Calu3 (cell line): ENCODE results near the gene MBP. TPM values are rescaled to one million over a fixed set of nuclear protein-coding genes. Genes with fewer than 3 reads are reported as not detected.

Experiments
- BruUV-seq: library from RNA; stranded (reverse); fragments of 400-500 nt; replicated peaks from 2 replicates; lab custom pipeline; 2021; lab: Mats Ljungman, UMichigan
- CTCF ChIA-PET: fragments of 300-600 bp; sonication (Branson Sonifier 250); formaldehyde crosslinking; loops from one replicate; lab custom pipeline; 2022; ENCODE audit warnings: antibody characterized with exemption; lab: Charles Lee
- DNase-seq: peaks from one replicate; pipeline ENCODE4 v3.0.0; 2022
- H3K27ac Mint-ChIP-seq: one replicate; pipeline ENCODE4 v1.8.0; 2022; ENCODE audit warnings: mixed read lengths; ENCODE audit not compliant: unreplicated experiment
- H3K27me3 Mint-ChIP-seq: one replicate; pipeline ENCODE4 v1.8.0; 2022; ENCODE audit warnings: mixed read lengths; ENCODE audit not compliant: unreplicated experiment
- H3K36me3 Mint-ChIP-seq: one replicate; pipeline ENCODE4 v1.8.0; 2022; ENCODE audit warnings: mild to moderate bottlenecking, moderate library complexity, mixed read lengths; ENCODE audit not compliant: insufficient read depth, unreplicated experiment
- H3K4me1 Mint-ChIP-seq: one replicate; pipeline ENCODE4 v1.8.0; 2022; ENCODE audit warnings: mild to moderate bottlenecking, low read depth, mixed read lengths; ENCODE audit not compliant: unreplicated experiment
- H3K4me3 Mint-ChIP-seq: one replicate; pipeline ENCODE4 v1.8.0; 2022; ENCODE audit warnings: mild to moderate bottlenecking, low read depth, moderate library complexity, mixed read lengths; ENCODE audit not compliant: unreplicated experiment
- H3K9me3 Mint-ChIP-seq: one replicate; pipeline ENCODE4 v1.8.0; 2022; ENCODE audit warnings: low read depth, mixed read lengths; ENCODE audit not compliant: unreplicated experiment
- CTCF ChIP-seq: fragments of 200-600 bp; IDR thresholded peaks from one replicate; pipeline ENCODE4 v1.8.0; 2022; ENCODE audit warnings: antibody characterized with exemption; ENCODE audit not compliant: unreplicated experiment
- intact Hi-C: fragments of 100-400 bp; cut with micrococcal nuclease; formaldehyde crosslinking; loops from one replicate; pipeline ENCODE4 v1.10.0; 2022; ENCODE audit not compliant: unreplicated experiment
- total RNA-seq: library from RNA; stranded (reverse); gene quantifications from 2 replicates; pipeline ENCODE4 v1.2.3, GENCODE V29; 2022

The MBP gene
- total RNA-seq, 1 experiment from 2014 or later, result 221 TPM

DNA sequence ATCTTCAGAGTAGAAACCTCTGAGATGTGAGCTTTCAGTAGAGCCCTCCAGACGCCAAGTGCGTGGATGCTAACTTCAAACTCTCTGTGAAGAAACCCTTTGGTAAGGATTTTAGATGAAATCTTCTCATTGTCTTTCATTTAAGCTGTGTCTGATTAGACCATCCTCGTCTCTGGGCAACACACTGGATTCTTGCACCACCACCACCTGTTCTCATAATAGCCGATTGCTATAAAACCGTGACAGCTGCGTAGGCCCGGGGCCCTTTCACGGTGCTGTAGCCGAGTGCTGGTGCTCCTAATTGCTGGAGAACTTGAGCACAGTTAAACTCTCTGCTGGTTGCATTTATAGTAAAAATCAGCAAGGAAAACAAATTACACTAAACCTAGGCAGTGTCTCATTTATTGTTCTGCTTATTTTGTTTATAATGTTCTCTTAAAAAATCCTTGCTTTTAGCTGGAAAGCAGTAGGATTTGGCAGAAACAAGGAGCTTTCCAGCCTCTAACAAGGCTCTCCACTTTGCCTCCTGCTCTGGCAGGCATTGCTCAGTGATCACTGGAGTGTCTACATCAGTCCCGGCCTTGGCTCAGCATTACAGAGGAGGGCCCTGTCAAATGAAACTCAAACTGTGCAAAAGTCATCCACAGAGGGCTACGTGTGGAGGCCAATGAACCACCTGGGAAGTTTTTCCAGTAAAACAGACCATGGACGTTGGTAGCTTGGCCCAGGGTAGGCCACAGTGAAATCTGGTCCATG, 40.9 kb upstream of the MBP start:
- Mint-ChIP-seq H3K4me1 (no peaks in the 10 kb centered on the region), H3K27me3 (peaks cover 27% of the 10 kb centered on the region), H3K36me3 (no peaks in the 10 kb centered on the region), H3K4me3 (no peak overlapping the region), H3K27ac (no peak overlapping the region), H3K9me3 (peaks cover 4% of the 10 kb centered on the region)
- no TSS peak for BruUV-seq
- TF ChIP-seq CTCF, result no peak
- CTCF ChIA-PET, result interaction anchor here (1.1 to 1.2 kb wide), 3 partner anchors 9 to 71 kb away, joined by 3 read pairs; no protein-coding TSS in a partner anchor
- no peak for DNase-seq
- intact Hi-C loops, result no loop called here

GRCh38 chr18:77170890-77171410, 38.4 kb upstream of the MBP start:
- DNase-seq, result no peak
- Mint-ChIP-seq H3K36me3 (no peaks in the 10 kb centered on the region), H3K27me3 (peaks cover 52% of the 10 kb centered on the region), H3K9me3 (peaks cover 4% of the 10 kb centered on the region), H3K4me3 (no peak overlapping the region), H3K4me1 (peaks cover 6% of the 10 kb centered on the region), H3K27ac (no peak overlapping the region)
- TF ChIP-seq CTCF, result no peak
- intact Hi-C loops, result no loop called here
- BruUV-seq, result no TSS peak
- CTCF ChIA-PET, result interaction anchor here (0.6 to 0.7 kb wide), 3 partner anchors 13 to 165 kb away, joined by 3 to 8 read pairs (median 3); no protein-coding TSS in a partner anchor

GRCh38 chr18:77168811-77169311, 36.3 kb upstream of the MBP start:
- intact Hi-C loops, result loop anchor here (2.0 kb wide), 1 partner anchor 28 kb away; no protein-coding TSS in a partner anchor
- H3K4me1 Mint-ChIP-seq, result peaks cover 6% of the 10 kb centered on the region
- BruUV-seq, result no TSS peak
- no peaks in the 10 kb centered on the region for H3K9me3 Mint-ChIP-seq
- H3K36me3 Mint-ChIP-seq, result no peaks in the 10 kb centered on the region
- CTCF ChIA-PET, result interaction anchor here (0.6 to 1.2 kb wide), 2 partner anchors 42 to 210 kb away, joined by 3 to 6 read pairs; no protein-coding TSS in a partner anchor
- H3K27me3 Mint-ChIP-seq, result peaks cover 73% of the 10 kb centered on the region
- no peak overlapping the region for H3K27ac Mint-ChIP-seq
- no peak for TF ChIP-seq CTCF
- no peak overlapping the region for H3K4me3 Mint-ChIP-seq
- DNase-seq, result no peak

DNA sequence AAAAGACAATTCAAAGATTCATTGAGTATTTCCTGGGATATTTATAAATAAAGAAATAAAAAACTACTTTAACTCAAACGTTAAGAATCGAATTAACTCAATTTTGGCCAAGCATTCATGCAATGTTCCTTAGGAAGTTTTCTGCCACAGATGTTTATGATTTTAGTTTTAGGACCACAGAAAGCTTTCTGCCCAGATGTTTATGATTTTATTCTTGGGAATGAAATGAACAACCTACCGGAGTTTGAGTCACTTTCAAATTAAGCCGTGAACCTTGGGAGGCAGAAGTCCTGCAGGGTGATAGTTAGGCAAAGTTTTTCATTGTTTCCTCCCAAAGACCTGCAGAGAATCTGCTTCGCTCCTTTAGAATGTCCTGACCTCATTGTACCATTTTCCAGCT, 34.7 kb upstream of the MBP start:
- Mint-ChIP-seq H3K4me3 (no peak overlapping the region), H3K27ac (no peak overlapping the region), H3K36me3 (no peaks in the 10 kb centered on the region), H3K4me1 (peaks cover 6% of the 10 kb centered on the region), H3K27me3 (peaks cover 89% of the 10 kb centered on the region), H3K9me3 (no peaks in the 10 kb centered on the region)
- TF ChIP-seq CTCF, result no peak
- CTCF ChIA-PET, result interaction anchor here (1.2 kb wide), 1 partner anchor 44 kb away, joined by 3 read pairs; no protein-coding TSS in a partner anchor
- intact Hi-C loops, result no loop called here
- BruUV-seq, result no TSS peak
- no peak for DNase-seq
